ENCODE data around the gene FA2H.
A peak's percentile ranks its signal among the peaks of the same experiment; 100 is the strongest.

Gene FA2H

DNA sequence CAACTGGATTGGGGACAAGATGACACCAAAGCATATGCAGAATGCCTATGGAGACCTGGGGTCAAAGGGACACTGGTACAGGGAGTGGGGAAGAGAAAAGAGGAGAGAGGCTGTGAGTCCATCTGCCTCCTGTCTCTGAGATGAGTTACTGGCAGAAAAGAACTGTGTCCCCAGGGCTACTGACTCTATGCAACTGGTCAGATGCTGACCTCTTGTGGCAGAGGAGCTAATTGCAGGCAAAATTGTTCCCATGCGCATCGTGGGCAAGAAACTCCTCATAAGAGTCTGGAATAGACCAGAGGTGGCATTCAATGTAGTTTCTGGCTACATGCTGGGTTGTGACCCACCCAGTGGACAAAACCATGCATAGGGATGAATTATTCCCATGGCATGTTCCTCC is 47.9 kb downstream of the FA2H start:
- DNase-seq (ENCODE audit: low read depth in 1 of 2, low spot score in 1 of 2), result peak; percentile 47 to 72
- Histone ChIP-seq H3K27me3 (ENCODE audit: insufficient read depth, poor library complexity, severe bottlenecking) (no peaks in the 10 kb centered on the region), H3K27ac (replicated peaks) (no peak overlapping the region), H3K4me3 (replicated peaks; ENCODE audit: insufficient read depth, low read length) (no peak overlapping the region)
- TF ChIP-seq POLR2AphosphoS5 (IDR thresholded peaks at IDR 0.05; ENCODE audit: low read depth) (no peak), SPI1 (IDR thresholded peaks at IDR 0.05; ENCODE audit: borderline replicate concordance, low read depth) (no peak), GABPA (IDR thresholded peaks at IDR 0.05; ENCODE audit: low read depth) (no peak)
- TF ChIP-seq, protein P1, sequence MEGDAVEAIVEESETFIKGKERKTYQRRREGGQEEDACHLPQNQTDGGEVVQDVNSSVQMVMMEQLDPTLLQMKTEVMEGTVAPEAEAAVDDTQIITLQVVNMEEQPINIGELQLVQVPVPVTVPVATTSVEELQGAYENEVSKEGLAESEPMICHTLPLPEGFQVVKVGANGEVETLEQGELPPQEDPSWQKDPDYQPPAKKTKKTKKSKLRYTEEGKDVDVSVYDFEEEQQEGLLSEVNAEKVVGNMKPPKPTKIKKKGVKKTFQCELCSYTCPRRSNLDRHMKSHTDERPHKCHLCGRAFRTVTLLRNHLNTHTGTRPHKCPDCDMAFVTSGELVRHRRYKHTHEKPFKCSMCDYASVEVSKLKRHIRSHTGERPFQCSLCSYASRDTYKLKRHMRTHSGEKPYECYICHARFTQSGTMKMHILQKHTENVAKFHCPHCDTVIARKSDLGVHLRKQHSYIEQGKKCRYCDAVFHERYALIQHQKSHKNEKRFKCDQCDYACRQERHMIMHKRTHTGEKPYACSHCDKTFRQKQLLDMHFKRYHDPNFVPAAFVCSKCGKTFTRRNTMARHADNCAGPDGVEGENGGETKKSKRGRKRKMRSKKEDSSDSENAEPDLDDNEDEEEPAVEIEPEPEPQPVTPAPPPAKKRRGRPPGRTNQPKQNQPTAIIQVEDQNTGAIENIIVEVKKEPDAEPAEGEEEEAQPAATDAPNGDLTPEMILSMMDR (IDR thresholded peaks at IDR 0.05; ENCODE audit: insufficient read depth, low read length), result peak; percentile 96
- TF ChIP-seq, protein P2, sequence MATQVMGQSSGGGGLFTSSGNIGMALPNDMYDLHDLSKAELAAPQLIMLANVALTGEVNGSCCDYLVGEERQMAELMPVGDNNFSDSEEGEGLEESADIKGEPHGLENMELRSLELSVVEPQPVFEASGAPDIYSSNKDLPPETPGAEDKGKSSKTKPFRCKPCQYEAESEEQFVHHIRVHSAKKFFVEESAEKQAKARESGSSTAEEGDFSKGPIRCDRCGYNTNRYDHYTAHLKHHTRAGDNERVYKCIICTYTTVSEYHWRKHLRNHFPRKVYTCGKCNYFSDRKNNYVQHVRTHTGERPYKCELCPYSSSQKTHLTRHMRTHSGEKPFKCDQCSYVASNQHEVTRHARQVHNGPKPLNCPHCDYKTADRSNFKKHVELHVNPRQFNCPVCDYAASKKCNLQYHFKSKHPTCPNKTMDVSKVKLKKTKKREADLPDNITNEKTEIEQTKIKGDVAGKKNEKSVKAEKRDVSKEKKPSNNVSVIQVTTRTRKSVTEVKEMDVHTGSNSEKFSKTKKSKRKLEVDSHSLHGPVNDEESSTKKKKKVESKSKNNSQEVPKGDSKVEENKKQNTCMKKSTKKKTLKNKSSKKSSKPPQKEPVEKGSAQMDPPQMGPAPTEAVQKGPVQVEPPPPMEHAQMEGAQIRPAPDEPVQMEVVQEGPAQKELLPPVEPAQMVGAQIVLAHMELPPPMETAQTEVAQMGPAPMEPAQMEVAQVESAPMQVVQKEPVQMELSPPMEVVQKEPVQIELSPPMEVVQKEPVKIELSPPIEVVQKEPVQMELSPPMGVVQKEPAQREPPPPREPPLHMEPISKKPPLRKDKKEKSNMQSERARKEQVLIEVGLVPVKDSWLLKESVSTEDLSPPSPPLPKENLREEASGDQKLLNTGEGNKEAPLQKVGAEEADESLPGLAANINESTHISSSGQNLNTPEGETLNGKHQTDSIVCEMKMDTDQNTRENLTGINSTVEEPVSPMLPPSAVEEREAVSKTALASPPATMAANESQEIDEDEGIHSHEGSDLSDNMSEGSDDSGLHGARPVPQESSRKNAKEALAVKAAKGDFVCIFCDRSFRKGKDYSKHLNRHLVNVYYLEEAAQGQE (IDR thresholded peaks at IDR 0.05; ENCODE audit: insufficient replicate concordance, low read depth), result no peak

DNA sequence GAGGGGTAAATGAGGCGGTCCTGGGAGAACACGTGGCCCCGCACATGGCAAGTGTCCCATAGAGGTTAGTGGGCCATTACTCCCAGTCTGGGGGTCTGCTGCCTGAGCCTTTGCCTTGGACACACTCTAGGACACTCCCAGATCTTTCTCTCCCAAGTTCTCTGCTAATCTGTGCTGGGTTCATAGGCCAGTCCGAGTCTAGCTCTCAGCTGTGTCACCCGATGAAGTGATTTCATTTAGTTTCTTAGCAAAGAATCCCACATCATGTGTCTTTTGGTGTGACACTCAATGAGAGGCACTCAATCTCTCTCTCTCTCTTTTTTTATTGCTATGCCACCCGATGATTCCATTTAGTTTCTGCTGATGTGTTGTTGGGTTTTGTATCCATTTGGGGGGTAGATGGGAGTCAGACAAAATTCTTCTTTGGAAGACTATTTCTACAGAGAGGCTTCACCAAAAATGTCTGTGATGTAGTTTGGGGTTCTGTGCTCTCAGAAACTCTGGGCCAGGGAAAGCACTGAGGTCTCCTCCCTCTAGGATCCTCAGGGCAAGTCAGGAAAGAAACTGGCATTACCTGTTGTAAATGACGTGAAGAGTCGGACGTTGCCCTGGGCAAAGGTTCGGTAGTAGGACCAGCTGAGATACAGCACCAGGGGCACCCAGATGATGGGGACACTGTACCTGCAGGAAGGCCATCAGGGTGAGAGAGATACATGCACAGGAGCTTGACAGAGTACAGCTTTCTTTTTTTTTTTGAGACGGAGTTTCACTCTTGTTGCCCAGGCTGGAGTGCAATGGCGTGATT is 48.8 kb downstream of the FA2H start:
- H3K4me3 ChIP-seq (replicated peaks; ENCODE audit: insufficient read depth, low read length), result no peak overlapping the region
- no peaks in the 10 kb centered on the region for H3K27me3 ChIP-seq (ENCODE audit: insufficient read depth, poor library complexity, severe bottlenecking)
- TF ChIP-seq GABPA (IDR thresholded peaks at IDR 0.05; ENCODE audit: low read depth), result no peak
- TF ChIP-seq, protein P2 (IDR thresholded peaks at IDR 0.05; ENCODE audit: insufficient replicate concordance, low read depth), result no peak
- no peak for TF ChIP-seq SPI1 (IDR thresholded peaks at IDR 0.05; ENCODE audit: borderline replicate concordance, low read depth)
- TF ChIP-seq, protein P1 (IDR thresholded peaks at IDR 0.05; ENCODE audit: insufficient read depth, low read length), result no peak
- TF ChIP-seq POLR2AphosphoS5 (IDR thresholded peaks at IDR 0.05; ENCODE audit: low read depth), result no peak
- no peak overlapping the region for H3K27ac ChIP-seq (replicated peaks)
- DNase-seq (ENCODE audit: low read depth in 1 of 2, low spot score in 1 of 2), result no peak

DNA sequence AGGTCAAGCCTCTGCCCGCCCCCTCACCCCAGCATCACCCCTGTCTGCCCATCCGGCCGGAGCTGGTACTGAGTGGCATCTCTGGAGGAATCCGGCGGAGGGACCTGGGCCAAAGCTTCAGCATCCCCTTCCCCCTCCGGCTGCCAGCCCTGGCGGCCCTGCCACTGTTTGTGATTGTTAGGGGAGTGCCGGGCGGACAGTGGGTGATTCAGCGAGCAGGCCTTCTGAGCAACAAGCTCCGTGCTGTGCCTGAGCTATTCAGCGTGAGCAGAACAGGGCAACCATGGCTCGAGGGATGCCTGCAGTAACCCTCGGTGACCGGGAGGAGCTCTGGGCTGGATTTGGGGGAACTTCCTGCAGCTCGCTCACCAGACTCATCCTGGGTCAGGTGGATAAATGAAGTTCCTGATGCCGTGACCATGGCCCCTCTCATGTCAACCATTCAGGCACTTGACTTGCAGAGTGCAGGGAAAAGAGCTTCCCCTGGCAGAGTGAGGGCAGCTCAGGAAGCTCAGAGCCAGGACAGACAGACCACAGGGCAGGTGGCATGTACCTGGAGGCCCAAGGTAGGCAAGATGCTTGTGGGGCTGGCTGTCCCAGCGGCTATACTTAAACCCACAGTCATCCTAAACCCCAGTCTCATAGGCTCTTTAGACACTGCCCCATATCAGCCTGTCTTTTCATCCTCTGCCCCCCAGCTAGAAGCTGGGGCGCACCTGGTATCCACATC is 49.6 kb downstream of the FA2H start:
- DNase-seq (ENCODE audit: low read depth in 1 of 2, low spot score in 1 of 2), result no peak
- no peak overlapping the region for H3K4me3 ChIP-seq (replicated peaks; ENCODE audit: insufficient read depth, low read length)
- TF ChIP-seq SPI1 (IDR thresholded peaks at IDR 0.05; ENCODE audit: borderline replicate concordance, low read depth) (no peak), POLR2AphosphoS5 (IDR thresholded peaks at IDR 0.05; ENCODE audit: low read depth) (no peak), GABPA (IDR thresholded peaks at IDR 0.05; ENCODE audit: low read depth) (no peak)
- TF ChIP-seq, protein P1 (IDR thresholded peaks at IDR 0.05; ENCODE audit: insufficient read depth, low read length), result no peak
- TF ChIP-seq, protein P2 (IDR thresholded peaks at IDR 0.05; ENCODE audit: insufficient replicate concordance, low read depth), result no peak
- no peaks in the 10 kb centered on the region for H3K27me3 ChIP-seq (ENCODE audit: insufficient read depth, poor library complexity, severe bottlenecking)
- no peak overlapping the region for H3K27ac ChIP-seq (replicated peaks)

Data from HL-60 (cell line).